Measurements from ENCODE around the gene HELZ.

HELZ gene

DNA sequence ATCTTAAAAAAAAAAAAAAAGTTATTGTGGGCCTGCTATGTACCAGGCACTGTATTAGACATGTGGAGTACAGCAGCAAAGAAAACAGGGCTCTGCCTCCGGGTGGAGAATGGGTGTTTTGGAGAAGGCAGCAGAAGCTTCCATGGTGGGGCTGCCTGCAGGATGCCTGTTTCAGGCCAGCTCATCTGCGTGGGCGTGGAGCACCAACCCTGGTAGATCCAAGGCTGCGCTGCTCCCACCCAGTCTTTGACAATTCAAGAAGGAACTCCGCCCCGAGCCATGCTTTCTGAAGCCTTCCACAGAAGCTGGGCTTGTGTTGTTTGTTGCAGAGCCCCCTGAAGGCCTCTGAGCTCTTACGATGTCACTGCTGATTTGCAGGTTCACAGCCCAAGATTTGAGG, 223.8 kb downstream of the HELZ start:
- DNase-seq: no peak
